H1 (cell line): ENCODE results near the gene CDHR2. TPM values are rescaled to one million over a fixed set of nuclear protein-coding genes. Genes with fewer than 3 reads are reported as not detected.

Experiments used
- CTCF ChIA-PET: fragments of 300-600 bp; sonication (Branson Sonifier 250); formaldehyde crosslinking; loops from one replicate; lab custom pipeline; 2021; ENCODE audit not compliant: partially characterized antibody; lab: Charles Lee
- POLR2A ChIA-PET: fragments of 300-600 bp; sonication (Branson Sonifier 250); formaldehyde crosslinking; loops from one replicate; lab custom pipeline; 2021; ENCODE audit warnings: inconsistent platforms; ENCODE audit not compliant: partially characterized antibody; lab: Charles Lee
- DNase-seq, 2 experiments: peaks; one replicate each; pipeline versions ENCODE4 v3.0.0 to v3.0.0-alpha.2; 2010 to 2022; ENCODE audit warnings: low spot score in 2 of 2, low read depth in 1 of 2, mixed read lengths in 1 of 2
- FAIRE-seq: peaks from 2 replicates; lab custom pipeline; 2011; peaks lifted over from hg19 to GRCh38; lab: Jason Lieb, UNC
- H2AFZ ChIP-seq: 2 replicates; pipeline ENCODE4 v1.8.1; 2012; ENCODE audit warnings: low read length, inconsistent platforms
- H2AK5ac ChIP-seq: 2 replicates; pipeline ENCODE4 v1.6.1; 2013; ENCODE audit warnings: low read depth, low read length
- H2BK120ac ChIP-seq: replicated peaks from 2 replicates; pipeline ENCODE3; 2013; ENCODE audit warnings: low read depth, low read length, inconsistent platforms
- H2BK12ac ChIP-seq: 2 replicates; pipeline ENCODE4 v1.6.1; 2013; ENCODE audit warnings: low read depth, low read length
- H2BK15ac ChIP-seq: 2 replicates; pipeline ENCODE4 v1.6.1; 2013; ENCODE audit warnings: low read length
- H2BK20ac ChIP-seq: 2 replicates; pipeline ENCODE4 v1.6.1; 2013; ENCODE audit warnings: low read length
- H2BK5ac ChIP-seq: 2 replicates; pipeline ENCODE4 v1.6.1; 2013; ENCODE audit warnings: low read depth, low read length
- H3K14ac ChIP-seq: 2 replicates; pipeline ENCODE4 v1.6.1; 2013; ENCODE audit warnings: inconsistent platforms; ENCODE audit not compliant: insufficient read length
- H3K18ac ChIP-seq: 2 replicates; pipeline ENCODE4 v1.6.1; 2013; ENCODE audit warnings: low read length; ENCODE audit errors: extremely low read depth
- H3K23ac ChIP-seq: 2 replicates; pipeline ENCODE4 v1.6.1; 2013; ENCODE audit warnings: inconsistent platforms; ENCODE audit not compliant: insufficient read length
- H3K23me2 ChIP-seq: 2 replicates; pipeline ENCODE4 v1.6.1; 2013; ENCODE audit warnings: low read depth, low read length
- H3K27ac ChIP-seq: 2 replicates; pipeline ENCODE4 v1.6.1; 2011; ENCODE audit warnings: low read depth, low read length, inconsistent platforms
- H3K27me3 ChIP-seq, 4 experiments: replicated peaks in 1 of 4; 1 replicate in 1 of 4; 2 replicates in 3 of 4; pipeline versions ENCODE4 v1.6.1 to v1.8.1; 2011 to 2013; ENCODE audit warnings: low read length in 3 of 4, mild to moderate bottlenecking in 3 of 4, inconsistent platforms in 2 of 4, mixed read lengths in 2 of 4, moderate library complexity in 1 of 4; ENCODE audit not compliant: control insufficient read depth in 3 of 4, insufficient read depth in 3 of 4; ENCODE audit errors: extremely low read depth in 1 of 4
- H3K36me3 ChIP-seq, 4 experiments: 2 replicates each; pipeline versions ENCODE4 v1.6.1 to v1.8.1; 2011 to 2013; ENCODE audit warnings: mild to moderate bottlenecking in 4 of 4, low read length in 3 of 4, moderate library complexity in 2 of 4, control low read depth in 1 of 4, inconsistent platforms in 1 of 4; ENCODE audit not compliant: insufficient read depth in 4 of 4, control insufficient read depth in 2 of 4
- H3K4ac ChIP-seq: replicated peaks from 2 replicates; pipeline ENCODE3; 2013; ENCODE audit warnings: low read length, low read depth, mixed read lengths, inconsistent platforms; ENCODE audit not compliant: insufficient read length
- H3K4me1 ChIP-seq, 4 experiments: replicated peaks in 1 of 4; 1 replicate in 1 of 4; 2 replicates in 3 of 4; pipeline versions ENCODE4 v1.6.1 to v1.8.1; 2011 to 2013; ENCODE audit warnings: low read length in 3 of 4, inconsistent platforms in 2 of 4, mixed read lengths in 1 of 4; ENCODE audit not compliant: insufficient read depth in 4 of 4, control insufficient read depth in 3 of 4
- H3K4me2 ChIP-seq, 2 experiments: 2 replicates each; pipeline versions ENCODE4 v1.6.1 to v1.8.1; 2011 to 2013; ENCODE audit warnings: low read depth in 2 of 2, low read length in 2 of 2, control low read depth in 1 of 2, inconsistent platforms in 1 of 2, mild to moderate bottlenecking in 1 of 2; ENCODE audit not compliant: insufficient read depth in 1 of 2
- H3K4me3 ChIP-seq, 4 experiments: fragments of 200-600, 300-600 bp in 1 of 4; sonication (generic), shearing (Covaris generic), sonication (Bioruptor Twin) in 1 of 4; 2 replicates each; pipeline versions ENCODE4 v1.5.1 to v1.8.1; 2011 to 2016; ENCODE audit warnings: low read length in 4 of 4, low read depth in 3 of 4, control low read depth in 2 of 4, inconsistent platforms in 2 of 4, mild to moderate bottlenecking in 2 of 4, mixed read lengths in 1 of 4, moderate library complexity in 1 of 4; ENCODE audit not compliant: insufficient read depth in 2 of 4; ENCODE audit errors: extremely low read depth in 1 of 4
- H3K56ac ChIP-seq: replicated peaks from 2 replicates; pipeline ENCODE3; 2013; ENCODE audit warnings: low read depth, mild to moderate bottlenecking, mixed read lengths, low read length, inconsistent platforms; ENCODE audit not compliant: insufficient read length
- H3K79me1 ChIP-seq: 2 replicates; pipeline ENCODE4 v1.6.1; 2013; ENCODE audit warnings: low read depth, low read length, control low read depth
- H3K79me2 ChIP-seq, 2 experiments: 2 replicates each; pipeline versions ENCODE4 v1.6.1 to v1.8.1; 2012 to 2013; ENCODE audit warnings: low read length in 2 of 2, mild to moderate bottlenecking in 2 of 2, inconsistent platforms in 1 of 2; ENCODE audit not compliant: insufficient read depth in 2 of 2, control insufficient read depth in 1 of 2
- H3K9ac ChIP-seq, 4 experiments: replicated peaks in 1 of 4; 1 replicate in 1 of 4; 2 replicates in 3 of 4; pipeline versions ENCODE4 v1.6.1 to v1.8.1; 2011 to 2013; ENCODE audit warnings: low read depth in 3 of 4, low read length in 3 of 4, control low read depth in 2 of 4, mild to moderate bottlenecking in 2 of 4, moderate library complexity in 2 of 4, inconsistent platforms in 1 of 4; ENCODE audit errors: extremely low read depth in 1 of 4
- H3K9me3 ChIP-seq, 2 experiments: 2 replicates each; pipeline versions ENCODE4 v1.6.1 to v1.8.1; 2012 to 2013; ENCODE audit warnings: mild to moderate bottlenecking in 2 of 2, moderate library complexity in 2 of 2, control low read depth in 1 of 2, inconsistent platforms in 1 of 2, low read depth in 1 of 2, low read length in 1 of 2, mixed read lengths in 1 of 2; ENCODE audit not compliant: insufficient read depth in 2 of 2
- H4K20me1 ChIP-seq, 2 experiments: replicated peaks in 1 of 2; 2 replicates each; pipeline versions ENCODE3 to v1.8.1; 2011 to 2013; ENCODE audit warnings: inconsistent platforms in 2 of 2, low read length in 2 of 2, mild to moderate bottlenecking in 1 of 2; ENCODE audit not compliant: insufficient read depth in 2 of 2, control insufficient read depth in 1 of 2
- H4K5ac ChIP-seq: 2 replicates; pipeline ENCODE4 v1.6.1; 2013; ENCODE audit warnings: low read length, low read depth, mixed read lengths, inconsistent platforms; ENCODE audit not compliant: insufficient read length
- H4K8ac ChIP-seq: 2 replicates; pipeline ENCODE4 v1.8.0; 2013; ENCODE audit warnings: mild to moderate bottlenecking, moderate library complexity, low read length, inconsistent platforms; ENCODE audit not compliant: insufficient read depth; ENCODE audit errors: extremely low read depth
- H4K91ac ChIP-seq: replicated peaks from 2 replicates; pipeline ENCODE3; 2013; ENCODE audit warnings: low read length, mixed read lengths, inconsistent platforms; ENCODE audit not compliant: insufficient read length
- BCL11A ChIP-seq, 2 experiments: IDR thresholded peaks; one replicate each; pipeline ENCODE4 v1.6.1; 2011; ENCODE audit warnings: low read depth in 2 of 2, low read length in 2 of 2, mild to moderate bottlenecking in 2 of 2
- CHD1 ChIP-seq: IDR thresholded peaks from 2 replicates; pipeline ENCODE4 v1.6.1; 2012; ENCODE audit warnings: low read depth, low read length, improper control_type of control experiment
- CREB1 ChIP-seq: IDR thresholded peaks from 2 replicates; pipeline ENCODE4 v1.6.1; 2012; ENCODE audit warnings: inconsistent platforms
- EZH2 ChIP-seq: fragments of 200-600 bp; sonication (generic); IDR thresholded peaks from 2 replicates; pipeline ENCODE4 v1.7.1; 2012; ENCODE audit warnings: low read depth, mild to moderate bottlenecking, moderate library complexity, low read length, inconsistent platforms; ENCODE audit not compliant: severe bottlenecking
- GABPA ChIP-seq: IDR thresholded peaks from 2 replicates; pipeline ENCODE4 v1.6.1; 2011; ENCODE audit warnings: mild to moderate bottlenecking, low read length, moderate library complexity, borderline replicate concordance; ENCODE audit not compliant: insufficient read depth
- JUND ChIP-seq: IDR thresholded peaks from 2 replicates; pipeline ENCODE4 v1.6.1; 2011; ENCODE audit warnings: mild to moderate bottlenecking, improper control_type of control experiment, low read length
- POU5F1 ChIP-seq: IDR thresholded peaks from 2 replicates; pipeline ENCODE4 v1.6.1; 2011; ENCODE audit warnings: low read depth, mild to moderate bottlenecking, low read length, moderate library complexity
- SP1 ChIP-seq: IDR thresholded peaks from 2 replicates; pipeline ENCODE4 v1.6.1; 2011; ENCODE audit warnings: low read depth, low read length
- TAF1 ChIP-seq: IDR thresholded peaks from 2 replicates; pipeline ENCODE4 v1.6.1; 2011; ENCODE audit warnings: mild to moderate bottlenecking, low read depth, low read length
- TBP ChIP-seq: IDR thresholded peaks from 2 replicates; pipeline ENCODE4 v1.6.1; 2011; ENCODE audit warnings: low read depth, low read length, improper control_type of control experiment
- WGBS, 2 experiments: shearing (Covaris generic) in 1 of 2; methylation state at CpG; one replicate each; pipeline versions ENCODE4 v1.1.6 to v1.1.7; 2013 to 2015; ENCODE audit warnings: low lambda C conversion rate in 2 of 2, mixed read lengths in 2 of 2, inconsistent platforms in 1 of 2, low coverage in 1 of 2, missing lambda C conversion rate in 1 of 2; ENCODE audit not compliant: insufficient replicate concordance in 2 of 2, insufficient coverage in 1 of 2, insufficient read length in 1 of 2; ENCODE audit errors: extremely low coverage in 1 of 2, missing lambda C conversion rate in 1 of 2; 5-methylcytosine and 5-hydroxymethylcytosine counted together
- polyA plus RNA-seq, 7 experiments: library from polyadenylated mRNA; depleted of rRNA in 3 of 7; stranded (reverse) in 5 of 7; unstranded in 2 of 7; fragments of >200 nt in 5 of 7; fragments of 200-250 nt in 2 of 7; gene quantifications; 1 replicate in 5 of 7; 2 replicates in 1 of 7; 4 replicates in 1 of 7; pipeline versions ENCODE4 v1.2.1 to v1.2.3, GENCODE V29; 2011 to 2013; ENCODE audit warnings: missing spikeins in 2 of 7, mixed read lengths in 2 of 7
- total RNA-seq: library from RNA; stranded (reverse); fragmentation: NEBNext Ultra II Directional; extraction: Animal tissue kit (Norgen Biotek cat#: 25700); gene quantifications from 2 replicates; pipeline ENCODE4 v1.2.1, GENCODE V29; 2021
- TF ChIP-seq, protein P1 (sequence below), 3 experiments: IDR thresholded peaks; 1 replicate in 2 of 3; 2 replicates in 1 of 3; pipeline versions ENCODE4 v1.5.1 to v1.6.1; 2011; ENCODE audit warnings: low read length in 3 of 3, mild to moderate bottlenecking in 3 of 3, inconsistent platforms in 2 of 3, low read depth in 1 of 3, moderate library complexity in 1 of 3; ENCODE audit not compliant: insufficient read depth in 1 of 3; ENCODE audit errors: control extremely low read depth in 1 of 3

The CDHR2 gene
- total and polyA plus RNA-seq, 2 of the 8 experiments (the other 6 are each of a cell fraction or from before 2014, with no cell fraction given): 0.02 to 0.43 TPM

DNA sequence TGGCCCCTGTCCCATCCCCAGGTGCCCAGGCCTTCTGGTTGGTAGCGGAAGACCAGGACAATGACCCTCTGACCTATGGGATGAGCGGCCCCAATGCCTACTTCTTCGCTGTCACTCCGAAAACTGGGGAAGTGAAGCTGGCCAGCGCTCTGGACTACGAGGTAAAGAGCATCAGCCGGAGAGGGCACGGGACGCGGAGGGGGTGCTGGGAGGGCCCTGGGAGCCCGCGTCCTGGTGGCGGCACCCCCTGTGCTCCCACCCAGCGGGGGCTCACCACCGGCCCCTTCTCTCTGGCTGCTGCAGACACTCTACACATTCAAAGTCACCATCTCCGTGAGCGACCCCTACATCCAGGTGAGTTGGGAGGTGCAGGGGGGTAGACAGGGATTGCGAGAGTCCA, 19.5 kb downstream of the CDHR2 start:
- TF ChIP-seq GABPA: no peak
- no peak for TF ChIP-seq CREB1
- no peak for TF ChIP-seq TBP
- TF ChIP-seq TAF1: no peak
- no peak for TF ChIP-seq CHD1
- no peak for TF ChIP-seq SP1
- no peak for TF ChIP-seq POU5F1
- no peak for TF ChIP-seq EZH2
- TF ChIP-seq JUND: no peak
- TF ChIP-seq, protein P1, sequence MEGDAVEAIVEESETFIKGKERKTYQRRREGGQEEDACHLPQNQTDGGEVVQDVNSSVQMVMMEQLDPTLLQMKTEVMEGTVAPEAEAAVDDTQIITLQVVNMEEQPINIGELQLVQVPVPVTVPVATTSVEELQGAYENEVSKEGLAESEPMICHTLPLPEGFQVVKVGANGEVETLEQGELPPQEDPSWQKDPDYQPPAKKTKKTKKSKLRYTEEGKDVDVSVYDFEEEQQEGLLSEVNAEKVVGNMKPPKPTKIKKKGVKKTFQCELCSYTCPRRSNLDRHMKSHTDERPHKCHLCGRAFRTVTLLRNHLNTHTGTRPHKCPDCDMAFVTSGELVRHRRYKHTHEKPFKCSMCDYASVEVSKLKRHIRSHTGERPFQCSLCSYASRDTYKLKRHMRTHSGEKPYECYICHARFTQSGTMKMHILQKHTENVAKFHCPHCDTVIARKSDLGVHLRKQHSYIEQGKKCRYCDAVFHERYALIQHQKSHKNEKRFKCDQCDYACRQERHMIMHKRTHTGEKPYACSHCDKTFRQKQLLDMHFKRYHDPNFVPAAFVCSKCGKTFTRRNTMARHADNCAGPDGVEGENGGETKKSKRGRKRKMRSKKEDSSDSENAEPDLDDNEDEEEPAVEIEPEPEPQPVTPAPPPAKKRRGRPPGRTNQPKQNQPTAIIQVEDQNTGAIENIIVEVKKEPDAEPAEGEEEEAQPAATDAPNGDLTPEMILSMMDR (IDR thresholded peaks at IDR 0.05; ENCODE audit: control extremely low read depth in 1 of 3, insufficient read depth in 1 of 3, low read depth in 1 of 3, low read length in 3 of 3): no peak
- no peak for TF ChIP-seq BCL11A (IDR thresholded peaks at IDR 0.05; ENCODE audit: low read depth in 2 of 2, low read length in 2 of 2)
- TF ChIP-seq, all 59 proteins: peak for 0
- H3K4me3 ChIP-seq: no peak overlapping the region
- no peak overlapping the region for H2BK20ac ChIP-seq
- 0 out of 2 replicates have a peak overlapping the region, but pooled peaks have one; percentile 39 for H2AK5ac ChIP-seq
- WGBS, 2 experiments: 81% methylated on average over 17 of the region's 18 CpGs; no CpG with 5 or more reads in 1 of the 2 experiments
- H3K9me3 ChIP-seq: peaks cover 0 to 4% of the 10 kb centered on the region in 2 experiments; a peak in 1 of 4 replicates
- H3K4me2 ChIP-seq: no peak overlapping the region
- no peaks in the 10 kb centered on the region for H3K79me1 ChIP-seq
- no peak overlapping the region for H4K8ac ChIP-seq
- H3K23me2 ChIP-seq: no peaks in the 10 kb centered on the region
- ChIA-PET CTCF (interaction anchor here (3.9 kb wide), 1 partner anchor 10 kb away, joined by 21 read pairs; no protein-coding TSS in a partner anchor), POLR2A (interaction anchor here (1.2 kb wide), 1 partner anchor 32 kb away, joined by 3 read pairs; no protein-coding TSS in a partner anchor)
- DNase-seq (no peak), FAIRE-seq (no peak)
- H2BK15ac ChIP-seq: no peak overlapping the region
- no peak overlapping the region for H3K23ac ChIP-seq
- H2BK5ac ChIP-seq: no peak overlapping the region
- H3K4me1 ChIP-seq: peaks cover 0 to 2% (median 0%) of the 10 kb centered on the region in 4 experiments; a peak in 1 of 7 replicates
- H3K14ac ChIP-seq: no peak overlapping the region
- no peak overlapping the region for H3K4ac ChIP-seq
- H4K91ac ChIP-seq: no peak overlapping the region
- H3K56ac ChIP-seq: no peak overlapping the region
- H3K9ac ChIP-seq: no peak overlapping the region
- H3K27me3 ChIP-seq: peaks cover 0 to 2% (median 0%) of the 10 kb centered on the region in 4 experiments; a peak in 1 of 7 replicates
- no peak overlapping the region for H3K27ac ChIP-seq
- H4K5ac ChIP-seq: no peak overlapping the region
- no peak overlapping the region for H2AFZ ChIP-seq
- no peak overlapping the region for H2BK120ac ChIP-seq
- H2BK12ac ChIP-seq: no peak overlapping the region
- no peak overlapping the region for H3K18ac ChIP-seq
- H4K20me1 ChIP-seq: no peaks in the 10 kb centered on the region
- no peaks in the 10 kb centered on the region for H3K36me3 ChIP-seq
- H3K79me2 ChIP-seq: no peaks in the 10 kb centered on the region
